HT1080 (cell line): ENCODE measurements around the gene TCERG1. TPM values are rescaled to one million over a fixed set of nuclear protein-coding genes. Genes with fewer than 3 reads are reported as not detected.

Experiments
- DNase-seq: peaks from one replicate; pipeline ENCODE4 v3.0.0-alpha.2; 2015; ENCODE audit warnings: low read depth
- total RNA-seq: library from RNA; depleted of rRNA; stranded (reverse); fragments of >200 nt; shearing (Covaris generic); gene quantifications from 2 replicates; pipeline ENCODE4 v1.2.3, GENCODE V29; 2014

TCERG1 gene
- total RNA-seq, 1 experiment from 2014 or later, result 48.9 TPM

DNA sequence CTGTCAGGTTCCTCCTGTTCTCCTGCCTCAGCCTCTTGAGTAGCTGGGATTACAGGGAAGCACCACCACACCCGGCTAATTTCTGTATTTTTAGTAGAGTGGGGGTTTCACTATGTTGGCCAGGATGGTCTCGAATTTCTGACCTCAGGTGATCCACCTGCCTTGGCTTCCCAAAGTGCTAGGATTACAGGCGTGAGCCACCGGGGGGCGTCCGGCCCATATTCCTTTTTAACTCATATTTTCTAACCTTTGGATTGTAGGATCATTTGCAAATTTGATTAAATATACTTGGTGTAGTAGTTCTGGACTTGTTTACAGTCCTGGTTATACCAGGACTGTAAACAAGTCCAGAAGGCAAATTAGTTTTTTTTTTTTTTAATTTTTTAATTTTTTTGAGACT, 4.3 kb downstream of the TCERG1 start:
- no peak for DNase-seq

- DNase-seq, result no peak
These were observed 10.3 kb downstream of the TCERG1 start for GRCh38 chr5:146457431-146457830.

DNA sequence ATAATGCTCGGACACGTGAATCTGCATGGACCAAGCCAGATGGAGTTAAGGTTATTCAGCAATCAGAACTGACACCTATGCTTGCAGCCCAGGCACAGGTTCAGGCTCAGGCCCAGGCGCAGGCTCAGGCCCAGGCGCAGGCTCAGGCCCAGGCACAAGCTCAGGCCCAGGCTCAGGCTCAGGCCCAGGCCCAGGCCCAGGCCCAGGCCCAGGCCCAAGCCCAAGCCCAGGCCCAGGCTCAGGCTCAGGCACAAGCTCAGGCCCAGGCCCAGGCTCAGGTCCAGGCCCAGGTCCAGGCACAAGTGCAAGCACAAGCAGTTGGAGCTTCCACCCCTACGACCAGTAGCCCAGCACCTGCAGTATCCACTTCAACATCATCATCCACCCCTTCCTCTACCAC, 11.8 kb downstream of the TCERG1 start:
- DNase-seq, result no peak

- peak; percentile 21 for DNase-seq
These were observed 14.2 kb downstream of the TCERG1 start for GRCh38 chr5:146461319-146461718.

DNA sequence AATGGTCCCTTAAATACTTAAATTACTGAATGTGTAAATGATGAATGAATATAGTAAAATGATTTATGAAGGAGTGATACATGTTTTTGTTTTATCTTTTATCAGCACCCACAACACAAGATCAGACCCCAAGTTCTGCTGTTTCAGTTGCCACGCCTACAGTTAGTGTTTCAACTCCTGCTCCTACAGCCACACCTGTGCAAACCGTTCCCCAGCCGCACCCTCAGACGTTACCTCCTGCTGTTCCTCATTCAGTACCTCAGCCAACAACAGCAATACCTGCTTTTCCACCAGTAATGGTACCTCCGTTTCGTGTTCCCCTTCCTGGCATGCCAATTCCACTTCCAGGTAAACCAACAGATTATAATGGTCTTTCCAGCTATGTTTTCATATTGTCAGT, 16.3 kb downstream of the TCERG1 start:
- DNase-seq, result no peak

- no peak for DNase-seq
These were observed 19.6 kb downstream of the TCERG1 start for GRCh38 chr5:146466521-146467349.

DNA sequence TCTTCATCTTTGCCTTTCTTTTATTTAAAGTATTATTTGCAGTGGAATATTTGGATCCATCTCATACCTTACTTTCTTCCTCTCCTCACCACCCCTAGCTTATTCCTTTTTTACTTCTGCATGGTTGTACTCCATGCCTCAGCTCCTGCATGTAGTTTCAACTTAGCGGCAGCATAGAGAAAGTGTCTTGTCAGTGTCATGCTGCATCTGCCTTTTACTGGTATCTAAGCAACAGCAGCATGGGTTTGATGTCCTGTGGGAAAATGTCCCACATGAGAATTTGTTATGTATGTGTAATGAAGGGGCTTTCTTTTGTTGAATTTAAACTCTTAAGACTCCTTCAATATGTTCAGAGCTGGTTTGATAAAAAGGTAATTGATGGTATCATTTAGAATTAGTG, 20.6 kb downstream of the TCERG1 start:
- DNase-seq, result no peak

DNA sequence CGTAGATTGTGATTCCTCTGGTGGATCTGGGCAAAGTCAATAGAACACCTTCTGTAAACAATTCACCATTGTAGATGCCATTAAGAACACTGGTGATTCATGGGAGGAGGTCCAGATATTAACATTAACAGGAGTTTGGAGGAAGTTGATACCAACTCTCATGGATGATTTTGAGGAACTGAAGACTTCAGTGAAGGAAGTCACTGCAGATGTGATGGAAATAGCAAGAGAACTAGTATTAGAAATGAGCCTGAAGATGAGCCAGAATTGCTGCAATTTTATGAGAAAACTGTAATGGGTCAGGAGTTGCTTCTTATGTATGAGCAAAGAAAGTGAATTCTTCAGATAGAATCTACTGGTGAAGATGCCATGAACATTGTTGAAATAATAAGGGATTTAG, 26.9 kb downstream of the TCERG1 start:
- DNase-seq, result no peak

GRCh38 chr5:146475190-146475780, 28.2 kb downstream of the TCERG1 start:
- no peak for DNase-seq

DNA sequence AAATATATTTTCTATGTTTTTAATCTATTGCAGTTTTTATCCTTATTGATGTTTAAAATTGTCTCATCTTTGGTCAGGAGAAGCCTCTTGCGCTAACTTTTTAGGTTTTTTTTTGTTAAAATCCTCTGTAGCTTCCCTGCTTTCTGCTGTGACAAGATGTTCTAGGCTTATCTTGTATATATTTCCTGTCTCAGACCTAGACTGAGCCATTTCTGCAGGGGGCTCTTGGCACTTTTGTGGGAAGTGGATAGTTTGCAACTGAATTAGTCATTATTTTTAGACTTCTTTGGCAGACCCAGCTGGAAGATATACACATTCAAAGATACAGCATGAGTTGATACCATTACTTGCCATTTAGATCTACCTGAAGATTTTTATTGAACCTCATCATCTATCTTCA, 28.8 kb downstream of the TCERG1 start:
- no peak for DNase-seq

DNA sequence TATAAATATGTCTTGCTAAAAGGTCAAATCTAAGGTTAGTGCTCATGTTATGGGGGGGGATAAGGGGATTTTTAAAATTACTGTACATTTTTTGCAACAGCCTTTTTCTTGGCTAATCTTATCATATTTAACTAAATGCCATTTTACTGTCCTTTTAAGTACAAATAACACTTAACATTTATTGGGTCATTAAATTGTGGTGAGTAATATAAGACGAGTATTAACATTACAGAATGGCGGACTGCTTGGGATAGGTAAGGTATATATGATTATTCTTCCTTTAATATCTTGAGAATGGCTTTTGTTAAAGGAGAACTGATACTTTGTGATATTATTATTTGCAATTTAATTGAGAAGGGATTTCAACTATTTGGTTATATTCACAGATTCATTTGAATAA, 35.6 kb downstream of the TCERG1 start:
- DNase-seq, result no peak

GRCh38 chr5:146484714-146485391, 37.7 kb downstream of the TCERG1 start:
- DNase-seq, result no peak

GRCh38 chr5:146490089-146490843, 43.1 kb downstream of the TCERG1 start:
- DNase-seq, result no peak

DNA sequence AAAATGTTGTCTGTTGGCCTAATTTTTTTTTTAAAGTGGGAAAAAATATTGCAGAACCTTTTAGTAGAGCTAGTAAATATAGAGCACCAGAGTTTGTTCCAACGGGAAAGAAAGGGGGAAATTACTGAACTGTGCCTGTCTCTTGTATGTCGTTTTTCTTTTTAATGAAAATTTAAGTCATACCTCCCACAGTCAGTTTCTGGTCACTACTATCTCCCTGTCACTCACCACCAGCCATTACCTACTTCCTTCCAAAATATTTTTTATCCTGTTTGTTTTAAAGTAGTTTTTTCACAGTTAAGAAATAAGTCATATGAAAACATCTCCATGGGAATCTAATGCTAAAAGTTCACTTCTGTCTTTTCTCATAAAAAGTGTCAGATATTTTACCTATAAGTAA, 47.5 kb downstream of the TCERG1 start:
- DNase-seq, result no peak

GRCh38 chr5:146499680-146500079, 52.5 kb downstream of the TCERG1 start:
- DNase-seq, result no peak

GRCh38 chr5:146507428-146507827, 60.3 kb downstream of the TCERG1 start:
- DNase-seq, result no peak

DNA sequence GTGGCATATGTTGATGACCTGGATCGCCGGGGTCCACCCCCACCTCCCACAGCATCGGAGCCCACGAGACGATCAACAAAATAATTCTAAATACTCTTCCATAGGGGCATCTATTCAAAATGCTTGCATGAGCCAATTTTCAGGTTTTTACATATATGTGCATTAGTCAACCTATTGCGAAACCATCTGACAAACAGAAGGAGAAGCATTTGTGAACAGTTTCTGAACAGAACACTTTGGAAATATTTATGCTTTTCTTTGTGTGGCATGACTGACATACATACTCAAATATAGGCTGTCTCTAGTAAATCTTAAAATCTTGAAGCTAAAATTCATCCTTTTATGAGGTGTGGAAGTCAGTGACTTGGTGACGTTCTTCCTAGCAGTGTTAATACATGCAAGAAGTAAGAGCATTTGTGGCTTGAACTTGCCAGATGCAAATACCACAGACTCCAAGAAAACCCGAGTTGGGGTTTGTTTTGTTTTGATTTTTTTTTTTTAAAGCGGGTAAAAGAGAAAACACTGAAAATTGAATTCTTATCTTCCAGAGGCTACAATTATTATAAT, 63.5 kb downstream of the TCERG1 start:
- DNase-seq, result no peak

DNA sequence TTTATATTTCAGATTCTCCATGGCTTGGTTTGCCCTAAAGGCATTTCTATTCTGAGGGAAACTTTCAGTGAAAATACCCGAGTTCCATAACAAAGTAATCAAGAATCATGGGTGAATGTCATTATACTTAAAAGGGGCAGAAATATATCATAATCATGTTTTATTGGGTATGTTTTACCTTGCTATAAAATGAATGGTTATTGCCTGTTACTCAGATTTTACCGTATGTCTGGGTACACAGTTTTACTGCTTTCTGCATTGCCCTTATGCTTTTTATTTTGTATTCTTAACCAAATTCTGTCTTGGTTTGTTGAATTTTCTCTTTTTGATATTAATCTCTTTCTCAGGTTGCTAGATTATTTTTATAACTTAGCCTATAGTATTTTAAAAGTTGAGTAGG, 66.3 kb downstream of the TCERG1 start:
- no peak for DNase-seq

DNA sequence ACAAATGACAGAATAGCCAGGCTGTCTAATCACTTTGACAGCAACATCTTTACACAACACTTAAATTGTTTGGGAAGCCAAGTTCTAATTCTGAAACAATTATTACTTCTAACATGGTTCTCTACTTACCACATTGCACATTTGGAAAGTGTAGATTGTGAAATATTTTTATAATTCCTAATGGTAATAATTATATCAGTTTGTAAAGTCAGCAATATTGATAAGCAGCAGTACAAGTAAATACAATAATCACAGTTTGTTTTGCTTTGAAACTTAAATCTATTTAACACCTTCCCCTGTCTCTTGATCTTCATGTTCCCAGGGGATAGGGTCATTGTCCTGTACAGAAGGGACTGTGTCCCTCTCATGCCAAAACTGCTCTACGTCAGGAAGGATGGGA, 67.4 kb downstream of the TCERG1 start:
- DNase-seq, result no peak

DNA sequence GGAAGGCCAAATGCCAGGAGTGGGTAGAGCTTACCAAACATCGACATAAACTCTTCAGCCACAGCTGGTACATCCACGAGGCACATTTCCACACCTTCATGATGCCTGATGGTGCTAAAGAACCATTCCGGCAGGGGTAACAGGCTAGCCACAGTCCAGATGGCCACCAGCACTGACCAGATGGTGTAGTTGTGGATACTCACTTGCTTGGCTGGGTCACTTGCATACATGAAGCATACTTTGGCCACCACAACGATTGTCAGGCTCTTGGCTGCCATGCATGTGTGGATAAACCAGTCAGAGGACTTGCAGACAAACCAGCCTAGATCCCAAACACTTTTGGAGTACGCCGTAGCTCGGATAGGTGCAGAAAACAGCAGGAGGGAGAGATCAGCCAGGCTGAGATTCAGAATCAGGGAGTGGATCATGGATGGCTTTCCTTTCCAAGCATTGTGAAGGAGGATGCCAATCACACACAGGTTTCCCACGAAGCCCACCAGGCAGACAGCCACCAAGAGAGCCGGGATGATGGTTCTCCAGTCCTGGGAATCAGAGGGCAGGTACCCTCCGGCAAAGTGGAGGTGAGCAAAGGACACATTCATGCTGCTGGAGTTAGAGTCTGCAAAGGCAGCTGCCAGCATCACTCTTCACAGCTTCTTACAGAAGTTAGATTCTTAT, 68.5 kb downstream of the TCERG1 start:
- DNase-seq, result no peak

DNA sequence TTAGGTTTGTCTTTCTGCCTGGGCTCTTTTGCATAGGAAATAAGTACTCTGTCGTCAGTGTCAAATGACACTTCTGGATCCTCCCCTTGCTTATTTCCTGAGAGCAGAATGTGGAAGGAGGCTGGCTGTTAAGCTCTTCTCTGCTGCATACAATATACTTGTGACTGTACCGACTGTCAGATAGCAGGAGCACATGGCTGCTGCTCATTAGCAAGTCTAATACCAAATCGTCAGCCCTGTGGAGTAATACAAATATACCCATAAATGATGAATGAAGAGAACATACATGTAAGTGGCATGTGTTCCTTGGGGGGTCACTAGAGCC, 69.0 kb downstream of the TCERG1 start, which contains the start of gene GPR151:
GPR151 (minus strand) TSS at position 40 of the 325 bp plus-strand sequence. CDS start 77 bp downstream, outside the sequence.
- no peak for DNase-seq
